ENCODE measurements around the gene TBC1D1. TPM values are rescaled to one million over a fixed set of nuclear protein-coding genes. Genes with fewer than 3 reads are reported as not detected.

The TBC1D1 gene
- polyA plus RNA-seq, 1 donor (not counting 4 experiments of a cell fraction or from before 2014, with no cell fraction given) = 32.5 TPM

- H3K4me2 ChIP-seq (ENCODE audit: control insufficient read depth, extremely low read depth, insufficient read depth, low read depth, low read length) = no peak overlapping the region
- TF ChIP-seq CTCF (optimal IDR thresholded peaks at IDR 0.05 in 1 of 3, IDR thresholded peaks at IDR 0.05 in 1 of 3, conservative IDR thresholded peaks at IDR 0.05 in 1 of 3; ENCODE audit: extremely low read depth in 1 of 3, insufficient read depth in 2 of 3, low read length in 3 of 3) (no peak), EZH2 (IDR thresholded peaks at IDR 0.05; ENCODE audit: low read length) (no peak)
- H3K79me2 ChIP-seq (ENCODE audit: control insufficient read depth, insufficient read depth, low read length) = no peaks in the 10 kb centered on the region
- no peaks in the 10 kb centered on the region for H4K20me1 ChIP-seq (ENCODE audit: control insufficient read depth, extremely low read depth, insufficient read depth, low read length)
- dilution Hi-C loops (cut with MboI; ENCODE audit: extremely low pct_ligation_motif_present, low sequenced_read_pairs) = no loop called here
- H3K9me3 ChIP-seq (ENCODE audit: control insufficient read depth, low read depth, low read length) = no peaks in the 10 kb centered on the region
- no peaks in the 10 kb centered on the region for H3K4me1 ChIP-seq (ENCODE audit: control insufficient read depth, extremely low read depth, insufficient read depth, low read length)
- FAIRE-seq = no peak
- H3K9me1 ChIP-seq (ENCODE audit: control insufficient read depth, extremely low read depth, insufficient read depth, low read length) = peaks cover 5% of the 10 kb centered on the region
- no peak overlapping the region for H2AFZ ChIP-seq (ENCODE audit: control insufficient read depth, low read length)
- no peak overlapping the region for H3K9ac ChIP-seq (ENCODE audit: control insufficient read depth, extremely low read depth, insufficient read depth, low read length)
- no peak overlapping the region for H3K27ac ChIP-seq (ENCODE audit: control insufficient read depth, insufficient read depth, low read length)
- H3K4me3 ChIP-seq (ENCODE audit: control insufficient read depth in 2 of 3, extremely low read depth in 1 of 3, insufficient read depth in 2 of 3, low read depth in 1 of 3, low read length in 3 of 3) = no peak overlapping the region
- DNase-seq (ENCODE audit: low read depth, low spot score) = no peak
- H3K27me3 ChIP-seq (ENCODE audit: control insufficient read depth, extremely low read depth, insufficient read depth, low read length) = no peaks in the 10 kb centered on the region
- H3K36me3 ChIP-seq (ENCODE audit: control insufficient read depth in 2 of 2, extremely low read depth in 1 of 2, insufficient read depth in 2 of 2, low read length in 2 of 2) = peaks cover 0 to 4% of the 10 kb centered on the region in 2 experiments
These were observed 125.1 kb downstream of the TBC1D1 start for GRCh38 chr4:38015886-38016515.

DNA sequence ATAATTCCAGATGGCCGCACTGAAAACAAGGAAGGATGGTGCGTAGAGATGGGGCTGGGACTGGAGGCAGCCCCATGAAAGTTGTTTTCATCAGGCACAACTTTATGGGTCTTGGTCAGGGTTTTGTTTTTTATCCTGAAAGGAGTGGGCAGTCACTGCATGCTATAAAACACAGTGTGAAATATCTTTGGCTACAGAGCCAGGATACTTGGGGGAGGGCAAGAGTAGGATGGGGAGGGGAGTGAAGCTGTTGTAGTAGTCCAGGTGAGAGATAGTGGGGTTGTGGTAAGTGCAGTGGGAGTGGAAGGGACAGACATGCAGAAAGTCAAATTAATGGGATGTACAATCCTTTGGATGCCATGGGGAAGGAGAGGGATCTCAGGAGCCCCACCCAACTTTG is 125.8 kb downstream of the TBC1D1 start:
- TF ChIP-seq EZH2 (IDR thresholded peaks at IDR 0.05; ENCODE audit: low read length) (no peak), CTCF (optimal IDR thresholded peaks at IDR 0.05 in 1 of 3, IDR thresholded peaks at IDR 0.05 in 1 of 3, conservative IDR thresholded peaks at IDR 0.05 in 1 of 3; ENCODE audit: extremely low read depth in 1 of 3, insufficient read depth in 2 of 3, low read length in 3 of 3) (no peak)
- Histone ChIP-seq H3K9me3 (ENCODE audit: control insufficient read depth, low read depth, low read length) (no peaks in the 10 kb centered on the region), H3K27ac (ENCODE audit: control insufficient read depth, insufficient read depth, low read length) (no peak overlapping the region), H3K4me3 (ENCODE audit: control insufficient read depth in 2 of 3, extremely low read depth in 1 of 3, insufficient read depth in 2 of 3, low read depth in 1 of 3, low read length in 3 of 3) (no peak overlapping the region), H3K4me2 (ENCODE audit: control insufficient read depth, extremely low read depth, insufficient read depth, low read depth, low read length) (no peak overlapping the region), H3K4me1 (ENCODE audit: control insufficient read depth, extremely low read depth, insufficient read depth, low read length) (no peaks in the 10 kb centered on the region), H4K20me1 (ENCODE audit: control insufficient read depth, extremely low read depth, insufficient read depth, low read length) (no peaks in the 10 kb centered on the region), H3K9me1 (ENCODE audit: control insufficient read depth, extremely low read depth, insufficient read depth, low read length) (peaks cover 5% of the 10 kb centered on the region), H3K27me3 (ENCODE audit: control insufficient read depth, extremely low read depth, insufficient read depth, low read length) (no peaks in the 10 kb centered on the region), H3K9ac (ENCODE audit: control insufficient read depth, extremely low read depth, insufficient read depth, low read length) (no peak overlapping the region), H3K79me2 (ENCODE audit: control insufficient read depth, insufficient read depth, low read length) (no peaks in the 10 kb centered on the region), H3K36me3 (ENCODE audit: control insufficient read depth in 2 of 2, extremely low read depth in 1 of 2, insufficient read depth in 2 of 2, low read length in 2 of 2) (peaks cover 0 to 4% of the 10 kb centered on the region in 2 experiments), H2AFZ (ENCODE audit: control insufficient read depth, low read length) (no peak overlapping the region)
- DNase-seq (ENCODE audit: low read depth, low spot score) = no peak
- dilution Hi-C loops (cut with MboI; ENCODE audit: extremely low pct_ligation_motif_present, low sequenced_read_pairs) = no loop called here
- no peak for FAIRE-seq

All from keratinocyte (primary cell).